Endothelial cell (in vitro differentiated cells): ENCODE measurements around the gene IL24. TPM values are rescaled to one million over a fixed set of nuclear protein-coding genes. Genes with fewer than 3 reads are reported as not detected.
A peak's percentile ranks its signal among the peaks of the same experiment; 100 is the strongest.

Experiments
- DNase-seq: peaks from one replicate; pipeline ENCODE4 v3.0.0; 2021; ENCODE audit warnings: low spot score
- H3K27ac Mint-ChIP-seq: one replicate; pipeline ENCODE4 v1.8.0; 2021; ENCODE audit warnings: mixed read lengths, inconsistent platforms; ENCODE audit not compliant: unreplicated experiment
- H3K27me3 Mint-ChIP-seq: one replicate; pipeline ENCODE4 v1.8.0; 2021; ENCODE audit warnings: mild to moderate bottlenecking, moderate library complexity, mixed read lengths, inconsistent platforms; ENCODE audit not compliant: unreplicated experiment
- H3K36me3 Mint-ChIP-seq: one replicate; pipeline ENCODE4 v1.8.0; 2021; ENCODE audit warnings: mild to moderate bottlenecking, low read depth, mixed read lengths, inconsistent platforms; ENCODE audit not compliant: unreplicated experiment
- H3K4me1 Mint-ChIP-seq: one replicate; pipeline ENCODE4 v1.8.0; 2021; ENCODE audit warnings: mild to moderate bottlenecking, mixed read lengths, inconsistent platforms; ENCODE audit not compliant: unreplicated experiment
- H3K4me3 Mint-ChIP-seq: one replicate; pipeline ENCODE4 v1.8.0; 2021; ENCODE audit warnings: mild to moderate bottlenecking, mixed read lengths, inconsistent platforms; ENCODE audit not compliant: unreplicated experiment
- H3K9me3 Mint-ChIP-seq: one replicate; pipeline ENCODE4 v1.8.0; 2021; ENCODE audit warnings: mixed read lengths, inconsistent platforms; ENCODE audit not compliant: unreplicated experiment
- CTCF ChIP-seq: fragments of 200-600 bp; sonication (generic); IDR thresholded peaks from one replicate; pipeline ENCODE4 v1.5.0; 2021; ENCODE audit warnings: antibody characterized with exemption; ENCODE audit not compliant: unreplicated experiment
- total RNA-seq: library from RNA; stranded (reverse); fragmentation: NEBNext Ultra II Directional; extraction: Animal tissue kit (Norgen Biotek cat#: 25700); gene quantifications from one replicate; pipeline ENCODE4 v1.2.1, GENCODE V29; 2021; ENCODE audit not compliant: unreplicated experiment

The IL24 gene
- total RNA-seq, 1 donor from 2014 or later = not detected

- H3K4me3 Mint-ChIP-seq = no peak overlapping the region
- H3K27ac Mint-ChIP-seq = no peak overlapping the region
- no peaks in the 10 kb centered on the region for H3K36me3 Mint-ChIP-seq
- no peaks in the 10 kb centered on the region for H3K4me1 Mint-ChIP-seq
- H3K27me3 Mint-ChIP-seq = peaks cover 2% of the 10 kb centered on the region
- no peak for TF ChIP-seq CTCF
- no peak for DNase-seq
- H3K9me3 Mint-ChIP-seq = no peaks in the 10 kb centered on the region
Measured at GRCh38 chr1:206931709-206932108, 34.5 kb downstream of the IL24 start.

GRCh38 chr1:206932177-206932576, 34.9 kb downstream of the IL24 start:
- Mint-ChIP-seq H3K36me3 (no peaks in the 10 kb centered on the region), H3K27ac (no peak overlapping the region), H3K27me3 (peaks cover 2% of the 10 kb centered on the region), H3K4me3 (no peak overlapping the region), H3K4me1 (no peaks in the 10 kb centered on the region), H3K9me3 (no peaks in the 10 kb centered on the region)
- DNase-seq = no peak
- TF ChIP-seq CTCF = no peak

- DNase-seq = peak; percentile 78
- peak; percentile 70 for TF ChIP-seq CTCF
- H3K36me3 Mint-ChIP-seq = no peaks in the 10 kb centered on the region
- H3K27me3 Mint-ChIP-seq = peaks cover 2% of the 10 kb centered on the region
- H3K9me3 Mint-ChIP-seq = no peaks in the 10 kb centered on the region
- H3K4me3 Mint-ChIP-seq = no peak overlapping the region
- H3K27ac Mint-ChIP-seq = no peak overlapping the region
- no peaks in the 10 kb centered on the region for H3K4me1 Mint-ChIP-seq
Measured at GRCh38 chr1:206933333-206933945, 36.2 kb downstream of the IL24 start.

- peaks cover 4% of the 10 kb centered on the region for H3K4me1 Mint-ChIP-seq
- H3K4me3 Mint-ChIP-seq = no peak overlapping the region
- TF ChIP-seq CTCF = peak; percentile 82
- DNase-seq = peak; percentile 88
- no peaks in the 10 kb centered on the region for H3K36me3 Mint-ChIP-seq
- no peaks in the 10 kb centered on the region for H3K9me3 Mint-ChIP-seq
- no peak overlapping the region for H3K27ac Mint-ChIP-seq
- H3K27me3 Mint-ChIP-seq = peaks cover 2% of the 10 kb centered on the region
Measured at GRCh38 chr1:206935491-206936067, 38.3 kb downstream of the IL24 start.

GRCh38 chr1:206937425-206937824, 40.2 kb downstream of the IL24 start:
- Mint-ChIP-seq H3K4me1 (peaks cover 4% of the 10 kb centered on the region), H3K27ac (no peak overlapping the region), H3K36me3 (no peaks in the 10 kb centered on the region), H3K27me3 (peaks cover under 1% of the 10 kb centered on the region), H3K9me3 (no peaks in the 10 kb centered on the region), H3K4me3 (no peak overlapping the region)
- DNase-seq = no peak
- TF ChIP-seq CTCF = no peak
